ENCODE data around the gene CYB561D2. TPM values are rescaled to one million over a fixed set of nuclear protein-coding genes. Genes with fewer than 3 reads are reported as not detected.
A peak's percentile ranks its signal among the peaks of the same experiment; 100 is the strongest.

Gene CYB561D2
- total RNA-seq, 1 donor from 2014 or later, result 11.5 TPM

DNA sequence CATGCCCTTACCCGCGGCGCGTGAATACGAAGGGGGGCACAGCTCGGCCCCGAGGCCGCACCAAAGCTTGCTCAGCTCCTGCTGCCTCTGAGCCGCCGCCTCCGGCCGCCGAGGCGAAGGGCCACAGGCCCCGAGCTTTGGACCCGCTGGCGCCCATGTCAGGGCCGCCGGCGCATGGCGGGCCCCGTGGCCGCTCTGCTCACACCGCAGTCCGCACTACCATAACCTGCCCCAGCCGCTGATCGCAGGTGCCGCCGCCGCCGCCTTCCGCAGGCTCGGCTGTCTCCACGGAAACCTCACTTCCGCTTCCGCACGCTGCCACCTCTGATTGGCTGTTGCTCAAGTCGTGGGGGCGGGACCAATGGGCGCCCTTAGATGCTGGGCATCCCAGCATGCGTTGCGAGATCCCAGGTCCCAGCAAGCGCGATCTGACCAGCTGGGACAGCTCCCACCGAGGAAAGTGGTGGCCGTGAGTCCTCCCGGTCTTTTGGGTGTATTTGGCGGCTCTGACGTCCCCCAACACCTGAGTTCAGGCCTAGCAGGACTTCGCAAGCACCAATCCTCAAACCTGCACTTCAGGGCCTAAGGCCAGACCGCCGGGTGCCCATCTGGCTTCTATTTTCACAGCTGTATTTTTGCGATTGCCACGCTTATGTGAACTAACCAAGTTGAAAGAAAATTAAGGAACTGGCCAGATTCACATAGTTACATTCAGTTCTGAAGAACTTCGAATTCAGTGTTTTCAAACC lies 22.5 kb upstream of the CYB561D2 start, which contains the start of gene TUSC2:
TUSC2 (minus strand) TSS at position 281 of the 749 bp plus-strand sequence; CDS start at position 157, 124 bp downstream.
- H3K4me1 ChIP-seq, result peaks cover 28% of the 10 kb centered on the region
- no peaks in the 10 kb centered on the region for H3K27me3 ChIP-seq
- peak within 1 kb of the TSS; percentile 83 to 94 for H3K4me3 ChIP-seq
- intact Hi-C loops (cut with DNase I), result no loop called here
- peaks cover 0 to 38% of the 10 kb centered on the region in 2 donors for H3K36me3 ChIP-seq
- DNase-seq (ENCODE audit: extremely low spot score in 2 of 2), result no peak
- H3K9me3 ChIP-seq, result no peaks in the 10 kb centered on the region
- TF ChIP-seq, protein P1, sequence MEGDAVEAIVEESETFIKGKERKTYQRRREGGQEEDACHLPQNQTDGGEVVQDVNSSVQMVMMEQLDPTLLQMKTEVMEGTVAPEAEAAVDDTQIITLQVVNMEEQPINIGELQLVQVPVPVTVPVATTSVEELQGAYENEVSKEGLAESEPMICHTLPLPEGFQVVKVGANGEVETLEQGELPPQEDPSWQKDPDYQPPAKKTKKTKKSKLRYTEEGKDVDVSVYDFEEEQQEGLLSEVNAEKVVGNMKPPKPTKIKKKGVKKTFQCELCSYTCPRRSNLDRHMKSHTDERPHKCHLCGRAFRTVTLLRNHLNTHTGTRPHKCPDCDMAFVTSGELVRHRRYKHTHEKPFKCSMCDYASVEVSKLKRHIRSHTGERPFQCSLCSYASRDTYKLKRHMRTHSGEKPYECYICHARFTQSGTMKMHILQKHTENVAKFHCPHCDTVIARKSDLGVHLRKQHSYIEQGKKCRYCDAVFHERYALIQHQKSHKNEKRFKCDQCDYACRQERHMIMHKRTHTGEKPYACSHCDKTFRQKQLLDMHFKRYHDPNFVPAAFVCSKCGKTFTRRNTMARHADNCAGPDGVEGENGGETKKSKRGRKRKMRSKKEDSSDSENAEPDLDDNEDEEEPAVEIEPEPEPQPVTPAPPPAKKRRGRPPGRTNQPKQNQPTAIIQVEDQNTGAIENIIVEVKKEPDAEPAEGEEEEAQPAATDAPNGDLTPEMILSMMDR (IDR thresholded peaks at IDR 0.05), result no peak
- peak in 1 of 2 donors; percentile 5 for TF ChIP-seq POLR2A (IDR thresholded peaks at IDR 0.05)
- peak; percentile 85 to 97 for TF ChIP-seq POLR2AphosphoS5 (IDR thresholded peaks at IDR 0.05; ENCODE audit: insufficient read depth in 1 of 2, low read depth in 1 of 2)
- H3K27ac ChIP-seq, result peak within 1 kb of the TSS; percentile 63

DNA sequence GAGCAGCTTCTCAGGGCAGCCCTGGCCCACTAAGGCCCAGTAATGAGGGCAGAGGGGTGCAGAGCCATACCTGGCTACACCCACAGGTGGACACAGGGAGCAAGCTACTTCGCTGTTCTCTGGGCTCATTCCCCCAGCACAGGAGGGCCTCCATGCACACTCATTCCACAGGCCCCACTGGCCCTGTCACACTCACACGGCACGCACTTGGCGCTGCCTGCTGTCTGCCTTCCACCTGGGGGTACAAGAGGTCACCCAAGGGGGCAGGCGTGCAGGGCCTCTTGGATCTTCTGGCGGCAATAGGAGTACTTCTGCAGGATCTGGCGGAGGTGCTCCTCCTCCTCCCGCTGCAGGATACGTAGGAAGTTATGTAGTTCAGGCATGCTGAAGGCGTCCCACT lies 20.3 kb upstream of the CYB561D2 start:
- peaks cover 44% of the 10 kb centered on the region for H3K4me1 ChIP-seq
- intact Hi-C loops (cut with DNase I), result no loop called here

DNA sequence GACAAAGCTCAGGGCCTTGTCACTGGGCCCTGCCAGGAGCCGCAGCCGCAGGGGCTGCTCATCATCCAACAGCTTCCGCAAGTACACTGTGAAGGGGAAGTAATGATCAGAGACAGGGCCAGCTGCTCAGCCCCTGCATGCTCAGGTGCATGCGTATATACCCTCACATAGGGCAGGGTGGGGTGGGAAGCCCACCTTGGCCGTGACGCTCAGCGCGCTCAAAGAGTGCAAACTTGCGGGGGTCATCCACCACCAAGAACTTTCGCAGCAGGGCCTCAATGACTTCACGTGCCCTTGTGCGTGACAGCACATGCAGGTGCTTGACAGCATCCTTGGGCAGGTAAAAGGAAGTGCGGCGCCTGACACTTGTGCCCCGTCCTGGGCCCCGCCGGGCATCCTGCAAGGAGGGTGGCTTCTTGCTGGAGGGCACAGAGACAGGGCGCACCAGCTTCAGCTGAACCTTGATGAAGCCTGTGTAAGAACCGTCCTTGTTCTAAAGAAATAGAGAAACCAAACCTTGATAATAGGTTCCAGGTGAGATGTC lies 19.2 kb upstream of the CYB561D2 start:
- H3K36me3 ChIP-seq, result peaks cover 0 to 30% of the 10 kb centered on the region in 2 donors
- H3K9me3 ChIP-seq, result no peaks in the 10 kb centered on the region
- H3K4me3 ChIP-seq, result no peak overlapping the region
- intact Hi-C loops (cut with DNase I), result no loop called here
- no peak overlapping the region for H3K27ac ChIP-seq
- H3K4me1 ChIP-seq, result peaks cover 55% of the 10 kb centered on the region
- TF ChIP-seq, protein P1 (IDR thresholded peaks at IDR 0.05), result no peak
- TF ChIP-seq POLR2AphosphoS5 (IDR thresholded peaks at IDR 0.05; ENCODE audit: insufficient read depth in 1 of 2, low read depth in 1 of 2) (no peak), POLR2A (IDR thresholded peaks at IDR 0.05) (no peak)
- H3K27me3 ChIP-seq, result no peaks in the 10 kb centered on the region
- DNase-seq (ENCODE audit: extremely low spot score in 2 of 2), result no peak

More for the DNA sequence above, 20.3 kb upstream of the CYB561D2 start:
- no peaks in the 10 kb centered on the region for H3K27me3 ChIP-seq
- TF ChIP-seq POLR2A (IDR thresholded peaks at IDR 0.05) (no peak), POLR2AphosphoS5 (IDR thresholded peaks at IDR 0.05; ENCODE audit: insufficient read depth in 1 of 2, low read depth in 1 of 2) (no peak)
- TF ChIP-seq, protein P1 (IDR thresholded peaks at IDR 0.05), result no peak
- H3K4me3 ChIP-seq, result no peak overlapping the region
- no peak for DNase-seq (ENCODE audit: extremely low spot score in 2 of 2)
- H3K27ac ChIP-seq, result no peak overlapping the region
- H3K9me3 ChIP-seq, result no peaks in the 10 kb centered on the region
- peaks cover 0 to 38% of the 10 kb centered on the region in 2 donors for H3K36me3 ChIP-seq

DNA sequence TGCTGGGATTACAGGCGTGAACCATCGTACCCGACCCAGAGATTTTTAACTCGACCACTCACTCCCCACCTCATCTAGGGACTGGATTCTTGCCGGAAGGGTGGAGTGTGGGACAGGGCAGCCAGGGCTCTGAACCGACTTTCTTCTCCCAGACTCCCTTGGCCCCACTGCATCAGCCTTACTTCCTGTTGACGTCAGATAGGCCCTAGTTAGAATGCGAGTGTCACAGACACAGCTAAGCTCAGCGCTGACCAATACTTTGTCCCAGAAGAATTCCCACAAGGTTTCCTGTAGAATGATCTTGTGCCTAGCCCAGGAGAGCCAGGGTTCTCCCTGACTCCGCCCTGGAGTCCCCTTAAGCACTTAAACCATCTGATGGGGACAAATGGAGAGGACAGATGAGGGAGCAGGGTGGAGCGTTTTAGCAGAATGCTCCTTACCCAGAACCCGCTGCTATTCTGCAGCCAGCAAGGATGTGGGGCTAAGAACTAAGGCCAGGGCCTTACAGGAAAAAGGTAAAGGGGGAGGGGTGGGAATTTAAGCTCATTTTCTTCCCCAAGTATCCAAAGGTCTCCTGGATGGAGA lies 16.8 kb upstream of the CYB561D2 start:
- intact Hi-C loops (cut with DNase I), result no loop called here
- Histone ChIP-seq H3K4me1 (peaks cover 56% of the 10 kb centered on the region), H3K27ac (peak overlapping the region; percentile 66)

DNA sequence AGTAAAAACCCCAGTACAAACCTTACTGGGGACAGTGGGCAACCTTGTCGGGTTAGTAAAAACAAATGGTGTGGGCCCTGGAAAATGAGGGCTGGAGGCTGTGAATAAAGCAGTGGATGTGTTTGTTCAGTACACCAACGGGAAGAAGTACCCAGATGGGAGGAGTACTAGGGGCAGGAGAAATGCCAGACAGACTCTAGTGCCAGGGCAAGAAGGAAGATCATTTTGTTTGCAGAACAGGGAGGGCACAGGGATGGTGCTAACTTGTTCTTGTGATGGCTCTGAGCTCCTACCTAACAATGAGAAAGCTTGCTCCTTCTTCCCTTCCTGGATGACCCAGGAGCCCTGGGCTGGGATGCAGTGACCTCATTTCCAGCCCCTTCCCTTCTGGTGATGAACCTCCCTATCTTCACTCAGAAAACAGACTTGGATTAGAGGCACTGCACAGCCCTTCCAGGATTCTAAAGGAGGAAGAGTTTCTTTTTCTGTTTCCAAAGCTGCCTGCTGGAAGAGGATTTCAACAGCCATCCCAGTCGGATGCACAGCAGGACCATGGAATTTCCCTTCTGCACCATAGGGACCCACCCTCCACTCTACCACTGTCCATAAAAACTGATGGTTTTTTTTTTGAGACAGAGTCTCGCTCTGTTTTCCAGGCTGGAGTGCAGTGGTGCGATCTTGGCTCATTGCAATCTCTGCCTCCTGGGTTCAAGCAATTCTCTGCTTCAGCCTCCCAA lies 16.2 kb upstream of the CYB561D2 start:
- Histone ChIP-seq H3K9me3 (no peaks in the 10 kb centered on the region), H3K4me3 (no peak overlapping the region), H3K4me1 (peaks cover 62% of the 10 kb centered on the region), H3K36me3 (peaks cover 0 to 27% of the 10 kb centered on the region in 2 donors), H3K27me3 (no peaks in the 10 kb centered on the region), H3K27ac (peak overlapping the region; percentile 66)
- intact Hi-C loops (cut with DNase I), result no loop called here
- no peak for DNase-seq (ENCODE audit: extremely low spot score in 2 of 2)
- TF ChIP-seq POLR2A (IDR thresholded peaks at IDR 0.05) (no peak), POLR2AphosphoS5 (IDR thresholded peaks at IDR 0.05; ENCODE audit: insufficient read depth in 1 of 2, low read depth in 1 of 2) (no peak)
- TF ChIP-seq, protein P1 (IDR thresholded peaks at IDR 0.05), result no peak

More for the DNA sequence above, 16.8 kb upstream of the CYB561D2 start:
- peak in 1 of 2 donors; percentile 17 for TF ChIP-seq POLR2AphosphoS5 (IDR thresholded peaks at IDR 0.05; ENCODE audit: insufficient read depth in 1 of 2, low read depth in 1 of 2)
- no peak for TF ChIP-seq POLR2A (IDR thresholded peaks at IDR 0.05)
- DNase-seq (ENCODE audit: extremely low spot score in 2 of 2), result no peak
- H3K4me3 ChIP-seq, result peak overlapping the region in 1 of 2 donors; percentile 3
- no peaks in the 10 kb centered on the region for H3K27me3 ChIP-seq
- peaks cover 0 to 30% of the 10 kb centered on the region in 2 donors for H3K36me3 ChIP-seq
- H3K9me3 ChIP-seq, result no peaks in the 10 kb centered on the region

Measured in vagina (tissue), 2 donors.